A673 (cell line): Measurements from ENCODE around the gene MTF2. TPM values are rescaled to one million over a fixed set of nuclear protein-coding genes. Genes with fewer than 3 reads are reported as not detected.

Source experiments
- BruUV-seq: library from RNA; stranded (reverse); fragments of 400-500 nt; replicated peaks from 2 replicates; lab custom pipeline; 2021; lab: Mats Ljungman, UMichigan
- CTCF ChIA-PET: fragments of 300-600 bp; sonication (Branson Sonifier 250); formaldehyde crosslinking; loops from one replicate; lab custom pipeline; 2022; ENCODE audit warnings: antibody characterized with exemption; lab: Charles Lee
- POLR2A ChIA-PET: fragments of 300-600 bp; sonication (Branson Sonifier 250); formaldehyde crosslinking; loops from one replicate; lab custom pipeline; 2022; ENCODE audit warnings: antibody characterized with exemption; ENCODE audit not compliant: low non-redundant PET; lab: Charles Lee
- DNase-seq: peaks from one replicate; pipeline ENCODE4 v3.0.0-alpha.2; 2015; ENCODE audit warnings: low spot score
- H3K27ac ChIP-seq: fragments of 200-600 bp; sonication (generic); 2 replicates; pipeline ENCODE4 v1.5.1; 2016; ENCODE audit warnings: mixed run types, low read depth, mild to moderate bottlenecking, mixed read lengths, antibody characterized with exemption, low read length; ENCODE audit not compliant: poor library complexity, severe bottlenecking
- H3K27me3 ChIP-seq: fragments of 200-600 bp; sonication (generic); replicated peaks from 2 replicates; pipeline ENCODE4 v1.6.1; 2017; ENCODE audit warnings: mixed run types, low read depth, mild to moderate bottlenecking, mixed read lengths, antibody characterized with exemption, low read length; ENCODE audit not compliant: insufficient read depth, poor library complexity
- H3K36me3 ChIP-seq: fragments of 200-600 bp; sonication (generic); 2 replicates; pipeline ENCODE4 v1.6.1; 2016; ENCODE audit warnings: mixed run types, mild to moderate bottlenecking, mixed read lengths, antibody characterized with exemption, low read length; ENCODE audit not compliant: insufficient read depth, poor library complexity, severe bottlenecking
- H3K4me1 ChIP-seq: fragments of 200-600 bp; sonication (generic); 2 replicates; pipeline ENCODE4 v1.6.1; 2017; ENCODE audit warnings: mixed run types, mild to moderate bottlenecking, mixed read lengths, antibody characterized with exemption, low read length; ENCODE audit not compliant: insufficient read depth, poor library complexity, severe bottlenecking
- H3K4me3 ChIP-seq: fragments of 200-600 bp; sonication (generic); 2 replicates; pipeline ENCODE4 v1.5.1; 2016; ENCODE audit warnings: low read depth, mixed run types, mild to moderate bottlenecking, mixed read lengths, low read length; ENCODE audit not compliant: poor library complexity, severe bottlenecking
- H3K9me3 ChIP-seq: fragments of 200-600 bp; sonication (generic); 2 replicates; pipeline ENCODE4 v1.6.1; 2016; ENCODE audit warnings: mixed run types, low read depth, mild to moderate bottlenecking, mixed read lengths, antibody characterized with exemption, low read length; ENCODE audit not compliant: poor library complexity, severe bottlenecking
- EZH2 ChIP-seq: fragments of 200-600 bp; sonication (generic); IDR thresholded peaks from 2 replicates; pipeline ENCODE4 v1.6.1; 2017; ENCODE audit warnings: borderline replicate concordance, low read depth, mild to moderate bottlenecking, mixed read lengths, antibody characterized with exemption, low read length; ENCODE audit not compliant: poor library complexity, severe bottlenecking
- intact Hi-C: fragments of 100-400 bp; cut with micrococcal nuclease; formaldehyde crosslinking; loops from one replicate; pipeline ENCODE4 v1.10.0; 2022; ENCODE audit not compliant: unreplicated experiment
- total RNA-seq: library from RNA; stranded (reverse); gene quantifications from 2 replicates; pipeline ENCODE4 v1.2.3, GENCODE V29; 2021
- TF ChIP-seq, protein P1 (sequence below): fragments of 300-800, 200-600 bp; sonication (generic); conservative IDR thresholded peaks from 2 replicates; pipeline ENCODE4 v1.5.1; 2017; ENCODE audit warnings: low read depth, mild to moderate bottlenecking, antibody characterized with exemption, low read length, moderate library complexity, mixed read lengths

MTF2 gene
- total RNA-seq, 1 experiment from 2014 or later, result 68.5 TPM

DNA sequence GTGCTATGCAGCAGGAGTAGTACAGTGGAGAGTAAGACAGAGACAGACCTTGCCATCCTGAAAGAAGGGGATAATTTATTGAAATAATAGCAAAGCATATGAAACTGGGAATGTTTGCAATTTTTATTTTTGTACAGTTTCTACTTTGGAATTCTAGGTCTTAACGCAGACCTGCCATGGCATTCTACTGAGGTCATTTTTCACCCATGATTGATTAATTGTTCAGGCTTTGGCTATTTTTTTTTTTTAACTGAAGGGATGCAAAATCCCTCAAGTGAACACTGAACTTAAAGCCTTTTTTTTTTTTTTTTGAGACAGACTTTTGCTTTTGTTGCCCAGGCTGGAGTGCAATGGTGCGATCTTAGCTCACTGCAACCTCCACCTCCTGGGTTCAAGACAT, 27.1 kb downstream of the MTF2 start:
- Histone ChIP-seq H3K4me3 (no peak overlapping the region), H3K9me3 (peaks cover 23% of the 10 kb centered on the region), H3K4me1 (peaks cover 6% of the 10 kb centered on the region), H3K36me3 (peaks cover 25% of the 10 kb centered on the region), H3K27ac (no peak overlapping the region), H3K27me3 (no peaks in the 10 kb centered on the region)
- intact Hi-C loops, result no loop called here
- CTCF ChIA-PET, result no interaction called here
- TF ChIP-seq, protein P1, sequence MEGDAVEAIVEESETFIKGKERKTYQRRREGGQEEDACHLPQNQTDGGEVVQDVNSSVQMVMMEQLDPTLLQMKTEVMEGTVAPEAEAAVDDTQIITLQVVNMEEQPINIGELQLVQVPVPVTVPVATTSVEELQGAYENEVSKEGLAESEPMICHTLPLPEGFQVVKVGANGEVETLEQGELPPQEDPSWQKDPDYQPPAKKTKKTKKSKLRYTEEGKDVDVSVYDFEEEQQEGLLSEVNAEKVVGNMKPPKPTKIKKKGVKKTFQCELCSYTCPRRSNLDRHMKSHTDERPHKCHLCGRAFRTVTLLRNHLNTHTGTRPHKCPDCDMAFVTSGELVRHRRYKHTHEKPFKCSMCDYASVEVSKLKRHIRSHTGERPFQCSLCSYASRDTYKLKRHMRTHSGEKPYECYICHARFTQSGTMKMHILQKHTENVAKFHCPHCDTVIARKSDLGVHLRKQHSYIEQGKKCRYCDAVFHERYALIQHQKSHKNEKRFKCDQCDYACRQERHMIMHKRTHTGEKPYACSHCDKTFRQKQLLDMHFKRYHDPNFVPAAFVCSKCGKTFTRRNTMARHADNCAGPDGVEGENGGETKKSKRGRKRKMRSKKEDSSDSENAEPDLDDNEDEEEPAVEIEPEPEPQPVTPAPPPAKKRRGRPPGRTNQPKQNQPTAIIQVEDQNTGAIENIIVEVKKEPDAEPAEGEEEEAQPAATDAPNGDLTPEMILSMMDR, result no peak
- POLR2A ChIA-PET, result no interaction called here
- BruUV-seq, result no TSS peak
- DNase-seq, result no peak

DNA sequence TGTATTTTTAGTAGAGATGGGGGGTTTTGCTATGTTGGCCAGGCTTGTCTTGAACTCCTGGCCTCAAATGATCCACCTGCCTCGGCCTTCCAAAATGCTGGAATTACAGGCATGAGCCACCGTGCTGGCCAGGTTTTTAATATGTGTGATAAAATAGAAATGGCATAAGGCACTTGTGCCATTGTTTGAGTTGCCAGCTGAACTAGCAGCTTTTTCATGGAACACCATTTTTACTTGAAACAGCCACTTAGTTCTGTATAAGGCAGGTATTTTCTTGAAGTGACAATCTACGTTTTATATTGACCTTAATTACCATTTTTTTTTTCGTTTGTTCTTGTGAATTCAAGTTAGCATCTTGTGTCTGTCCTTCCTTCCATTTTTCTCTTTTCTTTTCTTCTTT, 28.3 kb downstream of the MTF2 start:
- no TSS peak for BruUV-seq
- Histone ChIP-seq H3K4me3 (no peak overlapping the region), H3K4me1 (peaks cover 11% of the 10 kb centered on the region), H3K27ac (no peak overlapping the region), H3K27me3 (no peaks in the 10 kb centered on the region), H3K36me3 (peaks cover 25% of the 10 kb centered on the region), H3K9me3 (peaks cover 23% of the 10 kb centered on the region)
- DNase-seq, result no peak
- intact Hi-C loops, result no loop called here
- no peak for TF ChIP-seq EZH2
- TF ChIP-seq, protein P1, result no peak
- ChIA-PET CTCF (no interaction called here), POLR2A (no interaction called here)

DNA sequence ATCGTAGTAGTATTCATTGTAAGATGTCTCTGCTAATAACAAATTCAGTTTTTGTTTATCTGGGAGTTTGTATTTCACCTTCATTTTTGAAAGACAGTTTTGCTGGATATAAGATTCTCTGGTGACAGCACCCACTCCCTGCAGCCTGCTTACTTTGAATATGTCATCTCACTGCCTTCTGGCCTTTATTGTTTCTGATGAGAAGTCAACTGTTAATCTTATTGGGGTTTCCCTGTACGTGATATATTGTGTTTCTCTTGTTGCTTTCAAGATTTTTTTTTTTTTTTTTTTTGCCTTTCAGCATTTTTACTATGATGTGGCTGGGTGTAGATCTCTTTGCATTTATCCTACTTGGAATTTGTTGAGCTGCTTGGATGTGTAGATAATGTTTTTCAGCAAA, 29.3 kb downstream of the MTF2 start:
- BruUV-seq, result no TSS peak
- H3K4me1 ChIP-seq, result peaks cover 11% of the 10 kb centered on the region
- H3K4me3 ChIP-seq, result no peak overlapping the region
- DNase-seq, result no peak
- peaks cover 25% of the 10 kb centered on the region for H3K36me3 ChIP-seq
- intact Hi-C loops, result no loop called here
- H3K27me3 ChIP-seq, result no peaks in the 10 kb centered on the region
- CTCF ChIA-PET, result no interaction called here
- H3K9me3 ChIP-seq, result peaks cover 23% of the 10 kb centered on the region
- POLR2A ChIA-PET, result no interaction called here
- H3K27ac ChIP-seq, result no peak overlapping the region
- TF ChIP-seq EZH2, result no peak
- TF ChIP-seq, protein P1, result no peak
